Stimulated activated naive CD8-positive, alpha-beta T cell treated with anti-CD3 and anti-CD28 coated beads, Interleukin-15, Interleukin-2, amounts not matched to agents 100 U/mL and 50 U/mL, for 24 hours (primary cell): ENCODE measurements around the gene ST3GAL3.

Experiments used
- ATAC-seq: fragments of 150-1000 bp; cut with Tn5 transposase; one replicate; pipeline ENCODE4 v1.10.0; 2021
- DNase-seq: peaks from one replicate; pipeline ENCODE4 v3.0.0; 2021

ST3GAL3 gene

GRCh38 chr1:43913666-43914360, 206.5 kb downstream of the ST3GAL3 start:
- ATAC-seq (no peak), DNase-seq (no peak)

- peak; percentile 9 for ATAC-seq
- no peak for DNase-seq
These were observed 207.5 kb downstream of the ST3GAL3 start for GRCh38 chr1:43914576-43915525.

DNA sequence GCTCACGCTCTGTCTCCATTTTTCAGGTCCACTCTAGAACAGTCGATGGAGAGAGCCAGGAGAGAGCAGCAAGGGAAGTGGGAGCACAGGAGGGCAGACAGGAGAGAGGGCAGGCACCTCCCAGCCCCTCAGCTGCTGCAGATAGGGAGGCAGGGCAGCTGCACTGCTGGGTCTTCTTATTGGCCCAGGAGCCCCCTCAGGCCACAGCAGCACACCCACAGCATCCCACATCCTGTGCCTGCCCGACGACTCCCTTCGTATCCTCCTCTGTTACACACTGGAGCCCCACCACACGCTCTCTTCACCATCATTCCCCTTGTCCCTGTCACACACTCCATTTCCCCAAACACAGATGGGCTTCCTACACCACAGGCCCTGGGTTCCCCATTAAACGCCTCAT, 212.6 kb downstream of the ST3GAL3 start:
- peak; percentile 36 for ATAC-seq
- no peak for DNase-seq

- ATAC-seq, result no peak
- no peak for DNase-seq
These were observed 213.7 kb downstream of the ST3GAL3 start for GRCh38 chr1:43921022-43921421.

GRCh38 chr1:43924516-43924915, 217.2 kb downstream of the ST3GAL3 start:
- no peak for ATAC-seq
- DNase-seq, result no peak

- DNase-seq, result no peak
- no peak for ATAC-seq
These were observed 218.5 kb downstream of the ST3GAL3 start for GRCh38 chr1:43925846-43926245.

DNA sequence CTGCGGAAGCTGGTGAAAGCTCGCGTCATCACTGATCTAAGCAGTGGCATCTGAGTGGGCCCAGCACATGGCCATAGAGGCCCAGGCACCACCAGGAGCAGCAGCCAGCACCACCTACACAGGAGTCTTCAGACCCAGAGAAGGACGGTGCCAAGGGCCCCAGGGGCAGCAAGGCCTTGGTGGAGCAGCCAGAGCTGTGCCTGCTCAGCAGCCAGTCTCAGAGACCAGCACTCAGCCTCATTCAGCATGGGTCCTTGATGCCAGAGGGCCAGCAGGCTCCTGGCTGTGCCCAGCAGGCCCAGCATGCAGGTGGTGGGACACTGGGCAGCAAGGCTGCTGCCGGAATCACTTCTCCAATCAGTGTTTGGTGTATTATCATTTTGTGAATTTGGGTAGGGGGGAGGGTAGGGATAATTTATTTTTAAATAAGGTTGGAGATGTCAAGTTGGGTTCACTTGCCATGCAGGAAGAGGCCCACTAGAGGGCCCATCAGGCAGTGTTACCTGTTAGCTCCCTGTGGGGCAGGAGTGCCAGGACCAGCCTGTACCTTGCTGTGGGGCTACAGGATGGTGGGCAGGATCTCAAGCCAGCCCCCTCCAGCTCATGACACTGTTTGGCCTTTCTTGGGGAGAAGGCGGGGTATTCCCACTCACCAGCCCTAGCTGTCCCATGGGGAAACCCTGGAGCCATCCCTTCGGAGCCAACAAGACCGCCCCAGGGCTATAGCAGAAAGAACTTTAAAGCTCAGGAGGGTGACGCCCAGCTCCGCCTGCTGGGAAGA, 223.0 kb downstream of the ST3GAL3 start:
- no peak for ATAC-seq

GRCh38 chr1:43930949-43931275, 223.6 kb downstream of the ST3GAL3 start:
- no peak for ATAC-seq
- no peak for DNase-seq

More for the DNA sequence above, 223.0 kb downstream of the ST3GAL3 start:
- DNase-seq, result no peak

GRCh38 chr1:43931711-43932660, 224.7 kb downstream of the ST3GAL3 start:
- no peak for DNase-seq
- no peak for ATAC-seq

DNA sequence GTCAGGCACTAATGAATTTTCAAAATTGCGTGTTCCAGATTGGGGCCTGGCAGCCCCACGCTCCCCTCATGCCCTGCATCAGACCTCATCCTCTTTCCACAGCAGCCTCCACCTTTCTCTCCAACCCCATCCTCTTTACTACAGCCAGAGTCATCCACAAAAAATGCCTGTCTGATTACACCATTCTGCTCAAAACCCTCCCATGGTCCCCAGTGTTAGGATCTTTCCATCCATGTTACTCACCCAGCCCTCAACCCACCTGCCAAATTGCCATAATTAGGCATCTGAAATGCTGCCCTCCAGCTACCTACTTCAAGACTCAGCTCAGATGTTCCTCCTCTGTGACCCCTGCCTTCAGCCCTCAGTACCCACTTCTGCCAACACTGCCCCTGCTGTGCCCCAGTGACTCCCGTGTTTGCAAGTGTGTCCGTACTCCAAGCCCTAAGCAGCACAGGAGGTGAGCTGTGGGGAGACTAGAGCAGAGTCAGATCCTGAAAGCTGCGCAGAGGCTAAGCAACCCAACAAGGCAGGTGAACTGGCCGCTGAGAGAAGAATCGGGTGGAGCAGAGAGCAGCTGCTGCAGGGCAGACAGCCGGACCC, 225.6 kb downstream of the ST3GAL3 start:
- ATAC-seq, result peak; percentile 4
- no peak for DNase-seq

DNA sequence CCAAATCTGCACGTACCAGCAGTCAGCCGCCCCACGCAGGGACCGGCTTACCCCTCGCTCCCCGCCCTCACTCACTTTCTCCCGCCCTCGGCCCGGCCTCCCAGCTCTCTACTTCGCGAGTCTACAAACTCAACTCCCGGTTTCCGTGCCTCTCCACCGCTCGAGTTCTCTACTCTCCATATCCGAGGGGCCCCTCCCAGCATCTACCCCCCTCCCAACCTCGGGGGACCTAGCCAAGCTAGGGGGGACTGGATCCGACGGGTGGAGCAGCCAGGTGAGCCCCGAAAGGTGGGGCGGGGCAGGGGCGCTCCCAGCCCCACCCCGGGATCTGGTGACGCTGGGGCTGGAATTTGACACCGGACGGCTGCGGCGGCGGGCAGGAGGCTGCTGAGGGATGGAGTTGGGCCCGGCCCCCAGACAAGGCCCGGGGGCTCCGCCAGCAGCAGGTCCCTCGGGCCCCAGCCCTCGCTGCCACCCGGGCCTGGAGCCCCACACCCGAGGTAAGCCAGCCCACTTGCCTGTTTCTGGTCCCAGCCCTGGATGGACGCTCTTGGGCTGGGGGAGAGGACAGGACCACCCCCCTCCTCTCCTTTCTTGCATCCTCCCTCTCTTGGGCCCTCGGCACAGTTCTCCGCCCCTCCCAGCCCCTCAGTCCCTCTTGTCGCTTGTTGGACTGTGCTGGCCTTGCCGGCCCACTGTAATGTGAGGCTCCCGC, 226.2 kb downstream of the ST3GAL3 start, which contains the start of gene ARTN:
Gene ARTN (plus strand): TSS at position 416 of the 715 bp plus-strand sequence. CDS start 1,856 bp downstream, outside the sequence.
- DNase-seq (no peak), ATAC-seq (peak; percentile 1)

DNA sequence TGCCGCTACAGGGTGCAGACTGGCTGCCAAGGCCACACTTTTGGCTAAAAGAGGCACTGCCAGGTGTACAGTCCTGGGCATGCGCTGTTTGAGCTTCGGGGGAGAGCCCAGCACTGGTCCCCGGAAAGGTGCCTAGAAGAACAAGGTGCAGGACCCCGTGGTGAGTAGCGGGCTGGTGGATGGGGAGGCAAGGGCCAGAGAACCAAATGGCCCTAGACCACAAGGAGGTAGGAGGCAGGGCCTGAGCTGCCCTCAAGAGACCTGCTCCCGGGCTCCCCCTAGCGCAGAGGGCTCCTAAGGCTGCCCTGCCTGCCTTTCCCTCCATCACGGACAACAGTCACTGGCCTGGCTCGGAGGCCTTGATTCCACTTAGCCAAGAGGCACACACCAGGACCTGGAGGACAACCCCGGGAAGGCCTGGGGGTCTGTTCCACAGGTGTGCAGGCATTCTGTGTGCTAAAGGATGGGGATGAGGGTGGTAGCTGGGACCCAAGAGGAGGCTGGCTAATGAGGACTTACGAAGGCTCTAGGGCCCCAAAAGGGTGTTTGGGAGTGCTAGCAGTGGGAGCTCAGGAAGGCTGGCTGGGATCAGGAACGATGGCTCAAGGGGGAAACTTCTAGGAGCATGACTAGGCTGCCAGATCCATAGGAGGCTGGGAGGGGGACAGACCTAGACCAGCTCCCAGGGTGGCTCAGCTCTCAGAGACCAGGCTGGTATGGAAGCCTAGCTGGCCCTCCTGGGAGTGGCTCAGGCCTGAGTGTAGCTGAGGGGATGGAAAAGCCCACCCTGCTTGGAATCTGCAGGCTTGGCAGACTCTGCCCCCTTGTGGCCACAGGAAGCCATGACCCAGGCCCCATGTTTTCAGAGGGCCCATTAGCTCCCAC, 227.0 kb downstream of the ST3GAL3 start:
- peak; percentile 77 for DNase-seq
- peak; percentile 51 for ATAC-seq

- ATAC-seq (no peak), DNase-seq (no peak)
These were observed 227.6 kb downstream of the ST3GAL3 start for GRCh38 chr1:43934986-43935324.

DNA sequence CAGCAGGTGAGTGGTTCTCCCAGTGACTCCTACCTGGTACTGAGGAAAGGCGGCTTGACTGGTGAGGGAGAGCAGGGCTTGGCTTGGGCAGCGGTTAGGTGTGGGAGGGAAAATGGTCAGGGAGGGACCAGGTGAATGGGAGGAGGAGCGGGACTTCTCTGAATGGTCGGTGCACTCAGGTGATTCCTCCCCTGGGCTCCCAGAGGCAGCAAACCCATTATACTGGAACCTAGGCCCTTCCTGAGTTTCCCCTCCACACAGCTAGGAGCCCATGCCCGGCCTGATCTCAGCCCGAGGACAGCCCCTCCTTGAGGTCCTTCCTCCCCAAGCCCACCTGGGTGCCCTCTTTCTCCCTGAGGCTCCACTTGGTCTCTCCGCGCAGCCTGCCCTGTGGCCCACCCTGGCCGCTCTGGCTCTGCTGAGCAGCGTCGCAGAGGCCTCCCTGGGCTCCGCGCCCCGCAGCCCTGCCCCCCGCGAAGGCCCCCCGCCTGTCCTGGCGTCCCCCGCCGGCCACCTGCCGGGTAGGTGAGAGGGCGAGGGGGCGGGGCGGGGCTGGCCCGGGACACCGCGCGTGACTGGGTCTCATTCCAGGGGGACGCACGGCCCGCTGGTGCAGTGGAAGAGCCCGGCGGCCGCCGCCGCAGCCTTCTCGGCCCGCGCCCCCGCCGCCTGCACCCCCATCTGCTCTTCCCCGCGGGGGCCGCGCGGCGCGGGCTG, 228.5 kb downstream of the ST3GAL3 start:
- ATAC-seq (no peak), DNase-seq (no peak)

DNA sequence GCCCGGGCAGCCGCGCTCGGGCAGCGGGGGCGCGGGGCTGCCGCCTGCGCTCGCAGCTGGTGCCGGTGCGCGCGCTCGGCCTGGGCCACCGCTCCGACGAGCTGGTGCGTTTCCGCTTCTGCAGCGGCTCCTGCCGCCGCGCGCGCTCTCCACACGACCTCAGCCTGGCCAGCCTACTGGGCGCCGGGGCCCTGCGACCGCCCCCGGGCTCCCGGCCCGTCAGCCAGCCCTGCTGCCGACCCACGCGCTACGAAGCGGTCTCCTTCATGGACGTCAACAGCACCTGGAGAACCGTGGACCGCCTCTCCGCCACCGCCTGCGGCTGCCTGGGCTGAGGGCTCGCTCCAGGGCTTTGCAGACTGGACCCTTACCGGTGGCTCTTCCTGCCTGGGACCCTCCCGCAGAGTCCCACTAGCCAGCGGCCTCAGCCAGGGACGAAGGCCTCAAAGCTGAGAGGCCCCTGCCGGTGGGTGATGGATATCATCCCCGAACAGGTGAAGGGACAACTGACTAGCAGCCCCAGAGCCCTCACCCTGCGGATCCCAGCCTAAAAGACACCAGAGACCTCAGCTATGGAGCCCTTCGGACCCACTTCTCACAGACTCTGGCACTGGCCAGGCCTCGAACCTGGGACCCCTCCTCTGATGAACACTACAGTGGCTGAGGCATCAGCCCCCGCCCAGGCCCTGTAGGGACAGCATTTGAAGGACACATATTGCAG, 229.3 kb downstream of the ST3GAL3 start:
- no peak for DNase-seq

GRCh38 chr1:43937179-43937865, 230.0 kb downstream of the ST3GAL3 start:
- DNase-seq, result no peak
- ATAC-seq, result no peak

More for the DNA sequence above, 229.3 kb downstream of the ST3GAL3 start:
- no peak for ATAC-seq

DNA sequence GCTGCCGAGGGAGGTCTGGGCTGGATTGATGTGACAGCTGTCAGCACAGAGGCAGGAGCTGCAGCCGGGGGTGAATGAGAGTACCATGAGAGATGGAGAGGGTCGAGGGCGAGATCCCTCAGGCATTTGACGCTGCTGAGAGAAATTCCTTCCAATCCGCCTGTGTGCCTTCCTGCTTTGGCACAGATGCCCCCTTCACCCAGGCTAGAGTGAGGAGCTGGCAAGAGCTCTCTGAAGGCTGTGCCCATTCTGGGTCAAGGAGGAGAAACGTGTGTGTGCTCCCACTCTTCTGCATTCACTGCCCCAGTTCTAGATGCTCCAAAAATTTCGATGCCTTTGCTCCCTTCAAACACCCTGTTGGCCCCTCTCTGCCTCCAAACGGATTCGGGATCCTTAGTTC, 231.0 kb downstream of the ST3GAL3 start:
- ATAC-seq (no peak), DNase-seq (no peak)
